Neural cell (in vitro differentiated cells): ENCODE measurements around the gene NLRC3.

Source experiments
- CTCF ChIP-seq: fragments of 450-650 bp; IDR thresholded peaks from 2 replicates; pipeline ENCODE4 v1.5.1; 2014; ENCODE audit warnings: antibody characterized with exemption, mild to moderate bottlenecking, moderate library complexity; ENCODE audit not compliant: poor library complexity, severe bottlenecking
- EP300 ChIP-seq: fragments of 450-650 bp; conservative IDR thresholded peaks from 2 replicates; pipeline ENCODE4 v1.6.1; 2014; ENCODE audit warnings: antibody characterized with exemption, mild to moderate bottlenecking, moderate library complexity; ENCODE audit not compliant: poor library complexity, severe bottlenecking
- EZH2 ChIP-seq: fragments of 200-600, 300-800 bp; shearing (Covaris generic), sonication (generic); IDR thresholded peaks from 2 replicates; pipeline ENCODE4 v1.6.1; 2014; ENCODE audit warnings: antibody characterized with exemption, low read length, borderline replicate concordance, mild to moderate bottlenecking; ENCODE audit not compliant: insufficient read depth, poor library complexity, severe bottlenecking
- MXI1 ChIP-seq: fragments of 450-650 bp; conservative IDR thresholded peaks from 2 replicates; pipeline ENCODE4 v1.6.1; 2014; ENCODE audit warnings: antibody characterized with exemption, mild to moderate bottlenecking; ENCODE audit not compliant: poor library complexity, severe bottlenecking
- POLR2AphosphoS5 ChIP-seq: IDR thresholded peaks from 2 replicates; pipeline ENCODE4 v1.6.1; 2012
- RAD21 ChIP-seq: fragments of 450-650 bp; conservative IDR thresholded peaks from 2 replicates; pipeline ENCODE4 v1.6.1; 2014; ENCODE audit warnings: antibody characterized with exemption, mild to moderate bottlenecking, moderate library complexity
- REST ChIP-seq: IDR thresholded peaks from 2 replicates; pipeline ENCODE4 v1.6.1; 2012; ENCODE audit warnings: borderline replicate concordance
- SMC3 ChIP-seq: fragments of 450-650 bp; conservative IDR thresholded peaks from 2 replicates; pipeline ENCODE4 v1.6.1; 2014; ENCODE audit warnings: antibody characterized with exemption, mild to moderate bottlenecking, moderate library complexity; ENCODE audit not compliant: poor library complexity
- TAF1 ChIP-seq: IDR thresholded peaks from 2 replicates; pipeline ENCODE4 v1.6.1; 2012; ENCODE audit warnings: low read depth

DNA sequence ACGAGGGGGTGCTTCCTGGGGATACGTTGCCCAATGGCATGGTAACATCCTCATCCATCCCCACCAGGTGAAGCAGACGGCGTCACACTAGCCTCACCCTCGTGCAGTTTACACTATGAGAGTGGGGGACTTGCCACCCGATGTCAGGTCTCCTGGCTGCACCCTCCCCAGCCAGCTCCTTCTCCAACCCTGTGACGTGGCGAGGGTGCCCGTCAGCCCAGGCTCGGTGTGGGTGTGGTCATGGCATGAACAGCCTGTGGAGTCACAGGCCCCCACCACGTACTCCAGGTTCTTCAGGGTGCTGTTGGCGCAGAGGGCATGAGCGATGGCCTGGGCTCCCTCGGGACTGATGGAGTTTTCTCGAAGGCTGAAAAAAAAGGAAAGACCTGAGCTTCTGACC lies 28.3 kb downstream of the NLRC3 start:
- TF ChIP-seq EZH2, result no peak
- TF ChIP-seq CTCF, result no peak
- no peak for TF ChIP-seq REST
- TF ChIP-seq TAF1, result no peak
- no peak for TF ChIP-seq POLR2AphosphoS5
- TF ChIP-seq RAD21, result no peak
- no peak for TF ChIP-seq EP300
- no peak for TF ChIP-seq SMC3
- no peak for TF ChIP-seq MXI1
